HCT116 (cell line): ENCODE measurements around the gene SUSD5. TPM values are rescaled to one million over a fixed set of nuclear protein-coding genes. Genes with fewer than 3 reads are reported as not detected.

Experiments used
- ATAC-seq: fragments of 200-7000 bp; cut with Tn5 transposase; 2 replicates; pipeline ENCODE4 v1.9.1; 2020; ENCODE audit warnings: mild to moderate bottlenecking, moderate library complexity
- BruUV-seq: library from RNA; stranded (reverse); fragments of 400-500 nt; replicated peaks from 2 replicates; lab custom pipeline; 2021; lab: Mats Ljungman, UMichigan
- CTCF ChIA-PET: fragments of 300-600 bp; sonication (Branson Sonifier 250); formaldehyde crosslinking; loops from one replicate; lab custom pipeline; 2021; ENCODE audit warnings: antibody characterized with exemption; lab: Charles Lee
- POLR2A ChIA-PET: fragments of 300-600, 350-600 bp; sonication (Branson Sonifier 250); formaldehyde crosslinking; loops from one replicate; lab custom pipeline; 2021; ENCODE audit warnings: antibody characterized with exemption; lab: Charles Lee
- RAD21 ChIA-PET, 2 experiments: fragments of 300-600 bp; sonication (Branson Sonifier 250); formaldehyde crosslinking; loops; one replicate each; lab custom pipeline; 2023; ENCODE audit warnings: low total read pairs in 2 of 2; ENCODE audit not compliant: uncharacterized antibody in 2 of 2, unreplicated experiment in 2 of 2, low non-redundant PET in 1 of 2; lab: Charles Lee
- DNase-seq: peaks from one replicate; pipeline ENCODE4 v3.0.0-alpha.2; 2010; ENCODE audit warnings: low read depth, low spot score
- H2AFZ ChIP-seq: fragments of 200-600 bp; shearing (Covaris generic), sonication (generic); 2 replicates; pipeline ENCODE4 v1.6.1; 2017; ENCODE audit warnings: low read depth, mixed run types, mixed read lengths, antibody characterized with exemption, low read length; ENCODE audit not compliant: poor library complexity, severe bottlenecking
- H3K27ac ChIP-seq: 2 replicates; pipeline ENCODE4 v1.5.1; 2012; ENCODE audit warnings: low read depth, low read length
- H3K27me3 ChIP-seq: fragments of 200-600 bp; sonication (generic); 2 replicates; pipeline ENCODE4 v1.6.1; 2016; ENCODE audit warnings: mixed run types, low read length, mixed read lengths; ENCODE audit not compliant: insufficient read depth
- H3K36me3 ChIP-seq, 2 experiments: fragments of 200-500 bp in 1 of 2; fragments of 200-600 bp in 1 of 2; sonication (Bioruptor generic) in 1 of 2; sonication (generic) in 1 of 2; 2 replicates each; pipeline versions ENCODE4 v1.5.1 to v1.6.1; 2014 to 2016; ENCODE audit warnings: low read length in 2 of 2, inconsistent platforms in 1 of 2, mixed read lengths in 1 of 2, mixed run types in 1 of 2; ENCODE audit not compliant: insufficient read depth in 2 of 2, control insufficient read depth in 1 of 2
- H3K4me1 ChIP-seq, 2 experiments: fragments of 200-600 bp in 1 of 2; sonication (generic) in 1 of 2; 2 replicates each; pipeline versions ENCODE4 v1.5.1 to v1.6.1; 2012 to 2017; ENCODE audit warnings: low read length in 2 of 2, inconsistent platforms in 1 of 2, mild to moderate bottlenecking in 1 of 2, mixed read lengths in 1 of 2, mixed run types in 1 of 2, moderate library complexity in 1 of 2; ENCODE audit not compliant: insufficient read depth in 2 of 2, control insufficient read depth in 1 of 2
- H3K4me2 ChIP-seq: fragments of 200-600 bp; sonication (generic); 2 replicates; pipeline ENCODE4 v1.6.1; 2017; ENCODE audit warnings: mixed run types, low read length, mixed read lengths
- H3K4me3 ChIP-seq, 2 experiments: fragments of 200-600 bp in 1 of 2; sonication (generic) in 1 of 2; replicated peaks in 1 of 2; 2 replicates each; pipeline ENCODE4 v1.5.1; 2011 to 2016; ENCODE audit warnings: low read length in 2 of 2, control low read depth in 1 of 2, low read depth in 1 of 2, mild to moderate bottlenecking in 1 of 2, mixed read lengths in 1 of 2, mixed run types in 1 of 2
- H3K79me2 ChIP-seq: fragments of 200-600 bp; sonication (generic); 2 replicates; pipeline ENCODE4 v1.6.1; 2017; ENCODE audit warnings: mild to moderate bottlenecking, mixed run types, low read length, moderate library complexity, mixed read lengths; ENCODE audit not compliant: insufficient read depth
- H3K9ac ChIP-seq: fragments of 200-600 bp; sonication (generic); 2 replicates; pipeline ENCODE4 v1.6.1; 2016; ENCODE audit warnings: low read length, mixed read lengths
- H3K9me2 ChIP-seq: fragments of 200-600 bp; sonication (generic), shearing (Covaris generic); 2 replicates; pipeline ENCODE4 v1.6.1; 2017; ENCODE audit warnings: mixed run types, mild to moderate bottlenecking, moderate library complexity; ENCODE audit not compliant: insufficient read depth
- H3K9me3 ChIP-seq, 2 experiments: fragments of 200-500 bp in 1 of 2; fragments of 200-600 bp in 1 of 2; sonication (Bioruptor generic) in 1 of 2; sonication (generic) in 1 of 2; 2 replicates each; pipeline ENCODE4 v1.6.1; 2014 to 2017; ENCODE audit warnings: low read length in 2 of 2, mixed read lengths in 2 of 2, inconsistent platforms in 1 of 2, low read depth in 1 of 2, mild to moderate bottlenecking in 1 of 2, mixed run types in 1 of 2, moderate library complexity in 1 of 2; ENCODE audit not compliant: control insufficient read depth in 1 of 2, insufficient read depth in 1 of 2
- H4K20me1 ChIP-seq: fragments of 200-600 bp; sonication (generic), shearing (Covaris generic); 2 replicates; pipeline ENCODE4 v1.6.1; 2017; ENCODE audit warnings: mixed run types, mild to moderate bottlenecking, moderate library complexity; ENCODE audit not compliant: insufficient read depth
- CBX3 ChIP-seq: IDR thresholded peaks from 2 replicates; pipeline ENCODE4 v1.6.1; 2012; ENCODE audit warnings: low read depth
- CEBPB ChIP-seq: IDR thresholded peaks from 2 replicates; pipeline ENCODE4 v1.6.1; 2012; ENCODE audit warnings: low read depth
- EZH2 ChIP-seq: fragments of 200-600 bp; sonication (generic); IDR thresholded peaks from 2 replicates; pipeline ENCODE4 v1.6.1; 2017; ENCODE audit warnings: antibody characterized with exemption, mixed run types
- EZH2phosphoT487 ChIP-seq: fragments of 200-600 bp; IDR thresholded peaks from 2 replicates; pipeline ENCODE4 v1.6.1; 2018; ENCODE audit warnings: antibody characterized with exemption, borderline replicate concordance
- FOSL1 ChIP-seq: IDR thresholded peaks from 2 replicates; pipeline ENCODE4 v1.6.1; 2012; ENCODE audit warnings: low read depth
- JUND ChIP-seq: IDR thresholded peaks from 2 replicates; pipeline ENCODE4 v1.6.1; 2012
- MAX ChIP-seq: IDR thresholded peaks from 2 replicates; pipeline ENCODE4 v1.6.1; 2012
- POLR2A ChIP-seq: IDR thresholded peaks from 2 replicates; pipeline ENCODE4 v1.7.0; 2011; ENCODE audit warnings: borderline replicate concordance; ENCODE audit not compliant: insufficient read depth, insufficient read length; ENCODE audit errors: extremely low read depth
- POLR2AphosphoS5 ChIP-seq: IDR thresholded peaks from 2 replicates; pipeline ENCODE4 v1.6.1; 2011; ENCODE audit warnings: mild to moderate bottlenecking, low read depth, low read length, moderate library complexity
- SIN3A ChIP-seq: IDR thresholded peaks from 2 replicates; pipeline ENCODE4 v1.6.1; 2012; ENCODE audit warnings: low read depth
- SRF ChIP-seq: IDR thresholded peaks from 2 replicates; pipeline ENCODE4 v1.6.1; 2012; ENCODE audit warnings: low read depth
- TCF7L2 ChIP-seq: IDR thresholded peaks from 2 replicates; pipeline ENCODE4 v1.7.0; 2011; ENCODE audit warnings: borderline replicate concordance, inconsistent platforms; ENCODE audit not compliant: insufficient read depth, insufficient read length; ENCODE audit errors: extremely low read depth
- YY1 ChIP-seq: IDR thresholded peaks from 2 replicates; pipeline ENCODE4 v1.6.1; 2011; ENCODE audit warnings: low read length, low read depth, moderate library complexity, mild to moderate bottlenecking; ENCODE audit not compliant: insufficient replicate concordance; ENCODE audit errors: extremely low read depth
- ZBTB33 ChIP-seq: IDR thresholded peaks from 2 replicates; pipeline ENCODE4 v1.6.1; 2011; ENCODE audit warnings: mild to moderate bottlenecking, low read length, moderate library complexity; ENCODE audit not compliant: insufficient replicate concordance; ENCODE audit errors: extremely low read depth
- ZFX ChIP-seq: fragments of 450-650 bp; IDR thresholded peaks from 2 replicates; pipeline ENCODE4 v1.6.1; 2017
- ZNF274 ChIP-seq: fragments of 200-500 bp; sonication (Bioruptor generic); IDR thresholded peaks from 2 replicates; pipeline ENCODE4 v1.6.1; 2014; ENCODE audit warnings: mild to moderate bottlenecking, low read depth, low read length, inconsistent platforms
- intact Hi-C: fragments of 100-400 bp; cut with micrococcal nuclease; formaldehyde crosslinking; loops from 2 replicates; pipeline ENCODE4 v1.10.0; 2022
- total RNA-seq: library from RNA; stranded (reverse); gene quantifications from one replicate; pipeline ENCODE4 v1.2.1, GENCODE V29; 2021; ENCODE audit not compliant: unreplicated experiment
- TF ChIP-seq, protein P1 (sequence below), 3 experiments: fragments of 200-600 bp in 1 of 3; sonication (generic) in 1 of 3; IDR thresholded peaks in 2 of 3; conservative IDR thresholded peaks in 1 of 3; 2 replicates each; pipeline ENCODE4 v1.5.1; 2012 to 2017; ENCODE audit warnings: low read depth in 2 of 3, low read length in 2 of 3, antibody characterized with exemption in 1 of 3, borderline replicate concordance in 1 of 3, control low read depth in 1 of 3, mild to moderate bottlenecking in 1 of 3, mixed read lengths in 1 of 3, mixed run types in 1 of 3, moderate library complexity in 1 of 3; ENCODE audit not compliant: insufficient read depth in 1 of 3

Gene SUSD5
- total RNA-seq, 1 experiment from 2014 or later = not detected

GRCh38 chr3:33173672-33174071, 44.9 kb downstream of the SUSD5 start:
- Histone ChIP-seq H3K27me3 (no peaks in the 10 kb centered on the region), H3K4me1 (no peaks in the 10 kb centered on the region), H3K79me2 (no peaks in the 10 kb centered on the region), H3K9me3 (no peaks in the 10 kb centered on the region), H4K20me1 (no peaks in the 10 kb centered on the region), H3K27ac (no peak overlapping the region), H3K4me2 (no peak overlapping the region), H2AFZ (no peak overlapping the region), H3K9ac (no peak overlapping the region), H3K36me3 (no peaks in the 10 kb centered on the region), H3K4me3 (no peak overlapping the region), H3K9me2 (no peaks in the 10 kb centered on the region)
- ChIA-PET POLR2A (no interaction called here), CTCF (no interaction called here), RAD21 (no interaction called here)
- no peak for DNase-seq
- TF ChIP-seq CEBPB (no peak), POLR2AphosphoS5 (no peak), POLR2A (no peak), ZBTB33 (no peak), YY1 (no peak), SIN3A (no peak), FOSL1 (no peak), CBX3 (no peak), ZFX (no peak), MAX (no peak), JUND (no peak), ZNF274 (no peak), SRF (no peak), EZH2phosphoT487 (no peak), EZH2 (no peak), TCF7L2 (no peak)
- TF ChIP-seq, protein P1, sequence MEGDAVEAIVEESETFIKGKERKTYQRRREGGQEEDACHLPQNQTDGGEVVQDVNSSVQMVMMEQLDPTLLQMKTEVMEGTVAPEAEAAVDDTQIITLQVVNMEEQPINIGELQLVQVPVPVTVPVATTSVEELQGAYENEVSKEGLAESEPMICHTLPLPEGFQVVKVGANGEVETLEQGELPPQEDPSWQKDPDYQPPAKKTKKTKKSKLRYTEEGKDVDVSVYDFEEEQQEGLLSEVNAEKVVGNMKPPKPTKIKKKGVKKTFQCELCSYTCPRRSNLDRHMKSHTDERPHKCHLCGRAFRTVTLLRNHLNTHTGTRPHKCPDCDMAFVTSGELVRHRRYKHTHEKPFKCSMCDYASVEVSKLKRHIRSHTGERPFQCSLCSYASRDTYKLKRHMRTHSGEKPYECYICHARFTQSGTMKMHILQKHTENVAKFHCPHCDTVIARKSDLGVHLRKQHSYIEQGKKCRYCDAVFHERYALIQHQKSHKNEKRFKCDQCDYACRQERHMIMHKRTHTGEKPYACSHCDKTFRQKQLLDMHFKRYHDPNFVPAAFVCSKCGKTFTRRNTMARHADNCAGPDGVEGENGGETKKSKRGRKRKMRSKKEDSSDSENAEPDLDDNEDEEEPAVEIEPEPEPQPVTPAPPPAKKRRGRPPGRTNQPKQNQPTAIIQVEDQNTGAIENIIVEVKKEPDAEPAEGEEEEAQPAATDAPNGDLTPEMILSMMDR (IDR thresholded peaks at IDR 0.05 in 2 of 3, conservative IDR thresholded peaks at IDR 0.05 in 1 of 3; ENCODE audit: borderline replicate concordance in 1 of 3, insufficient read depth in 1 of 3, low read depth in 2 of 3, low read length in 2 of 3) = no peak
- ATAC-seq = no peak
- intact Hi-C loops = no loop called here
- BruUV-seq = no TSS peak
